ENCODE data around the gene MYL11.

MYL11 gene

DNA sequence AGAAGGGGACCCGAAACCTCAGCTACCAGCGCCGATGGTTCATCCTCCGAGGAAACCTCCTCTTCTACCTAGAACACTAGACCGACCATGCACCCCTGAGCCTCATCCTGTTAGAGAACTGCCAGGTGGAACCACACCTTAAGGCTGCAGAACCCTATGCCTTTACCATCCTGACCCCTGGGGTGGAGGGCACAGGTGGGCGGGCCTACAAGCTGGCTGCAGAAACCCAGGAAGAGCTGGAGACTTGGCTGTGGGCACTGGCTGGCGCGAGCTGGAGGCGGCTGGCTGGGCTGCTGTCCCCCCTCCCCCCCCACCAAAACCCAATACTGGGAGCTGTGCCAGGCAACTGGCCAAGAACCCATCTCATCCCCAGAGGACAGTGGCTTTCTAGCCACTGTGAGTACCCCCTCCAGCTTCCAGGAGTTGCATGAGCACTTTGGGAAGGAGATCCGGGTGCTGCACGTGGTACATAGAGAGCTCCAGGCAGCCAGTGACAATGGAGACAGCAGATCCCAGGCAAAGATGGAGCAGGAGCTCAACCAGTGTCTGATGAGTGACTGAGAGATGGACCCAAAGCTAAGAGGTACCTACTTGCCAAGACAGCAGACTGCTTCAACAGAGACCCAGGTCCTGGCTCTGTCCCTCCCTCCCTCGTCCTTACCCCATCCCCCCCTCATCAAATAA lies 18.1 kb upstream of the MYL11 start:
- H3F3A ChIP-seq (ENCODE audit: insufficient read depth): peaks cover 25% of the 10 kb centered on the region
- no peaks in the 10 kb centered on the region for H3K9me2 ChIP-seq (replicated peaks; ENCODE audit: insufficient read depth, low read length)
- peak overlapping the region; percentile 95; the same call in 1 of the 2 replicates for H3K9ac ChIP-seq (ENCODE audit: low read length)
- peak overlapping the region; percentile 90 for H3K4me2 ChIP-seq (ENCODE audit: low read depth, low read length, poor library complexity, severe bottlenecking)
- no peaks in the 10 kb centered on the region for H4K20me1 ChIP-seq (ENCODE audit: low read depth, low read length)
- no peaks in the 10 kb centered on the region for H3K27me3 ChIP-seq (ENCODE audit: low read length)
- H2AFZ ChIP-seq (ENCODE audit: low read depth, low read length, severe bottlenecking): no peak overlapping the region
- H3K36me3 ChIP-seq (ENCODE audit: low read length): no peaks in the 10 kb centered on the region
- H3K4me3 ChIP-seq (ENCODE audit: insufficient read depth, low read length, poor library complexity, severe bottlenecking): no peak overlapping the region
- H3K27ac ChIP-seq (ENCODE audit: low read depth, low read length): peak overlapping the region; percentile 72
- TF ChIP-seq EZH2phosphoT487 (conservative IDR thresholded peaks at IDR 0.05; ENCODE audit: low read length): no peak
- TF ChIP-seq, protein P1, sequence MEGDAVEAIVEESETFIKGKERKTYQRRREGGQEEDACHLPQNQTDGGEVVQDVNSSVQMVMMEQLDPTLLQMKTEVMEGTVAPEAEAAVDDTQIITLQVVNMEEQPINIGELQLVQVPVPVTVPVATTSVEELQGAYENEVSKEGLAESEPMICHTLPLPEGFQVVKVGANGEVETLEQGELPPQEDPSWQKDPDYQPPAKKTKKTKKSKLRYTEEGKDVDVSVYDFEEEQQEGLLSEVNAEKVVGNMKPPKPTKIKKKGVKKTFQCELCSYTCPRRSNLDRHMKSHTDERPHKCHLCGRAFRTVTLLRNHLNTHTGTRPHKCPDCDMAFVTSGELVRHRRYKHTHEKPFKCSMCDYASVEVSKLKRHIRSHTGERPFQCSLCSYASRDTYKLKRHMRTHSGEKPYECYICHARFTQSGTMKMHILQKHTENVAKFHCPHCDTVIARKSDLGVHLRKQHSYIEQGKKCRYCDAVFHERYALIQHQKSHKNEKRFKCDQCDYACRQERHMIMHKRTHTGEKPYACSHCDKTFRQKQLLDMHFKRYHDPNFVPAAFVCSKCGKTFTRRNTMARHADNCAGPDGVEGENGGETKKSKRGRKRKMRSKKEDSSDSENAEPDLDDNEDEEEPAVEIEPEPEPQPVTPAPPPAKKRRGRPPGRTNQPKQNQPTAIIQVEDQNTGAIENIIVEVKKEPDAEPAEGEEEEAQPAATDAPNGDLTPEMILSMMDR (IDR thresholded peaks at IDR 0.05; ENCODE audit: insufficient read depth, low read length, poor library complexity, severe bottlenecking): no peak
- H3K9me3 ChIP-seq (ENCODE audit: insufficient read depth, low read length): no peaks in the 10 kb centered on the region
- H3K79me2 ChIP-seq (ENCODE audit: insufficient read depth, low read length): peaks cover 27% of the 10 kb centered on the region

DNA sequence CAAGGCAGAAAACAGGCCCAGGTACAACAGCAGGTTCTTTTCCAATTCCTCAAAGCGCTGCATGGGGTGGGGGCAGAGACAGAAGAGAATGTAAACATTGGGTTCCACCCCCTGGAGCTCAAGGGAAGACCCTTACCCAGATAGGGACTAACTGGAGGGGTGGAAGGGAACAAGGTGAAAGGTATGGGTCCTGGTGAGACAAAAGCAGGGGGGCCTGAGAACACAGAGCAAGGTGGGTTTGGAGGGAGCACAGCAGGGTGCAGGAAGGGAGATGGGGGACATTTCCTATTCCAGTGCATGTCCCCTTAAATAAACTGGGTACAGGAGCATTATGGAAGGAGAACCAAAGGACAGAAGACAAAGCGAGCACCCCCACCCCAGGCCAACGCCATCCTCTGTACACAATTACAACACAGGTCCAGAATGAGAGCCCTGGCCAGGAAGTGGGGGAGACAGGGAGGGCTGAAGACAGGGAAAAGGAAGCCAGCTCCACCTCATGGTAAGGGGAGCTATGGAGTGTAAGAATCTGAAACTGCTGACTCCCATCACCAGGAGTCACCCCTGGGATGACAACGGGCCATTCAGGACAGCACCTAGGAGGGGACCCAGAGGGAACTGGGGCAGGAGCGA lies 17.4 kb upstream of the MYL11 start:
- Histone ChIP-seq H3K4me3 (ENCODE audit: insufficient read depth, low read length, poor library complexity, severe bottlenecking) (no peak overlapping the region), H3K79me2 (ENCODE audit: insufficient read depth, low read length) (peaks cover 27% of the 10 kb centered on the region), H3K9me3 (ENCODE audit: insufficient read depth, low read length) (no peaks in the 10 kb centered on the region), H3K4me2 (ENCODE audit: low read depth, low read length, poor library complexity, severe bottlenecking) (no peak overlapping the region), H2AFZ (ENCODE audit: low read depth, low read length, severe bottlenecking) (no peak overlapping the region), H3K36me3 (ENCODE audit: low read length) (peaks cover under 1% of the 10 kb centered on the region; the same call in 1 of the 2 replicates), H3F3A (ENCODE audit: insufficient read depth) (peaks cover 19% of the 10 kb centered on the region), H3K27me3 (ENCODE audit: low read length) (no peaks in the 10 kb centered on the region), H3K9me2 (replicated peaks; ENCODE audit: insufficient read depth, low read length) (no peaks in the 10 kb centered on the region), H3K9ac (ENCODE audit: low read length) (no peak overlapping the region), H4K20me1 (ENCODE audit: low read depth, low read length) (no peaks in the 10 kb centered on the region), H3K27ac (ENCODE audit: low read depth, low read length) (0 out of 2 replicates have a peak overlapping the region, but pooled peaks have one; percentile 72)
- TF ChIP-seq, protein P1 (IDR thresholded peaks at IDR 0.05; ENCODE audit: insufficient read depth, low read length, poor library complexity, severe bottlenecking): no peak
- no peak for TF ChIP-seq EZH2phosphoT487 (conservative IDR thresholded peaks at IDR 0.05; ENCODE audit: low read length)

DNA sequence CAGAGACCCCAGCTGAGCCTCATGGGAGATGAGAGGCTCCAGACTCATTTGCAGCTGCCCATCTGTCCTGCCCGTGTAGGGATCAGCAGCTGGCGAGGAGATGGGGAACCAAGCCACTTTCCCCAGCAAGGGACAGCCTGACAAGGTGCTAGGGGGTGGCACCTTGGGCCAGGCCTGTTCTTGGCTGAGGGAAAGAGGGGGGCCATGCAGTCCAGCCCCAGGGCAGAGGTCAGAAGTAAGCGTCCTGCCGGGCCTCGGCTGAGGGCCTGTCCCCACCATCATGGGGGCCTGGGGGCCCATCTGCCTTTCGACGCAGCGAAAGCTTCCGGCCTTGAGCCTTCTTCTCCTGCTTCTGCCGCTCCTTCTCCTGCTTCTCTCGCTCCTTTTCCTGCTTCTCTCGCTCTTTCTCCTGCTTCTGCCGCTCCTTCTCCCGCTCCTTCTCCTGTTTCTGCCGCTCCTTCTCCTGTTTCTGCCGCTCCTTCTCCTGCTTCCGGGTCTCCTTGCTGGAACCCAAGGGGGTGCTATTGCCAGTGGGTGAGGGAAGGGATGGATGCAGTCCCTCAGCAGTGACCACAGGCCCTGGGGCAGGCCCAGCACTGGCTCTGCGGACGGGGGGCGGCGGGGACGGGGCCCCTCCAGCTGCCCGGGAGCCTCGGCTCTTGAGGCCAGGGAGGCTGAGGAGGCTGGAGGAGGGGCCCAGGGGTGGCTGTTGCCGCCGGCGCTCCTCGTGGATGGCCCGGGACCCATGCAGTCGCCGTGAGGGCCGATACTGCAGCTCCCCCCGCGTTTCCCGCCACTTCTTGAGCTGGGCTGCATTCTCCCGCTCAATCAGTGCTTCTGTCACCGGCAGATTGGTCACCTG lies 16.7 kb upstream of the MYL11 start:
- Histone ChIP-seq H3K27me3 (ENCODE audit: low read length) (no peaks in the 10 kb centered on the region), H4K20me1 (ENCODE audit: low read depth, low read length) (no peaks in the 10 kb centered on the region), H3K79me2 (ENCODE audit: insufficient read depth, low read length) (peaks cover 34% of the 10 kb centered on the region), H2AFZ (ENCODE audit: low read depth, low read length, severe bottlenecking) (no peak overlapping the region), H3K9me2 (replicated peaks; ENCODE audit: insufficient read depth, low read length) (no peaks in the 10 kb centered on the region), H3F3A (ENCODE audit: insufficient read depth) (peaks cover 15% of the 10 kb centered on the region), H3K9ac (ENCODE audit: low read length) (no peak overlapping the region), H3K36me3 (ENCODE audit: low read length) (peaks cover 5% of the 10 kb centered on the region; the same call in 1 of the 2 replicates), H3K9me3 (ENCODE audit: insufficient read depth, low read length) (no peaks in the 10 kb centered on the region), H3K4me3 (ENCODE audit: insufficient read depth, low read length, poor library complexity, severe bottlenecking) (no peak overlapping the region), H3K4me2 (ENCODE audit: low read depth, low read length, poor library complexity, severe bottlenecking) (no peak overlapping the region), H3K27ac (ENCODE audit: low read depth, low read length) (no peak overlapping the region)
- no peak for TF ChIP-seq EZH2phosphoT487 (conservative IDR thresholded peaks at IDR 0.05; ENCODE audit: low read length)
- TF ChIP-seq, protein P1 (IDR thresholded peaks at IDR 0.05; ENCODE audit: insufficient read depth, low read length, poor library complexity, severe bottlenecking): no peak
